A549 (cell line): ENCODE data around the gene CDC42BPG. TPM values are rescaled to one million over a fixed set of nuclear protein-coding genes. Genes with fewer than 3 reads are reported as not detected.
A peak's percentile ranks its signal among the peaks of the same experiment; 100 is the strongest.

ENCODE experiments used
- ATAC-seq, 2 experiments: fragments of 200-7000 bp in 1 of 2; fragments of >200 bp in 1 of 2; cut with Nextera tagmentation in 1 of 2; cut with Tn5 transposase in 1 of 2; 3 replicates each; pipeline versions ENCODE4 v1.8.0 to v1.9.1; 2018 to 2020; ENCODE audit warnings: mild to moderate bottlenecking in 1 of 2, moderate library complexity in 1 of 2
- CTCF ChIA-PET: fragments of 300-600 bp; sonication (Branson Sonifier 250); formaldehyde crosslinking; extraction: SDS; loops from one replicate; lab custom pipeline; 2021; ENCODE audit warnings: antibody characterized with exemption, inconsistent platforms; lab: Yijun Ruan, JAX
- POLR2A ChIA-PET: fragments of 350-600 bp; formaldehyde crosslinking; extraction: SDS; loops from one replicate; lab custom pipeline; 2021; ENCODE audit warnings: antibody characterized with exemption, inconsistent platforms; lab: Yijun Ruan, JAX
- DNase-seq, 2 experiments: peaks; one replicate each; pipeline versions ENCODE4 v3.0.0 to v3.0.0-alpha.2; 2011 to 2016; ENCODE audit warnings: low read depth in 1 of 2, low spot score in 1 of 2
- FAIRE-seq: peaks from 2 replicates; lab custom pipeline; 2011; peaks lifted over from hg19 to GRCh38; lab: Jason Lieb, UNC
- H3K27ac ChIP-seq, 2 experiments: fragments of >200 bp; sonication (Bioruptor Twin); formaldehyde crosslinking; 3 replicates each; pipeline ENCODE4 v1.5.1; 2016 to 2017
- H3K4me1 ChIP-seq: fragments of >200 bp; sonication (Bioruptor Twin); formaldehyde crosslinking; 3 replicates; pipeline ENCODE4 v1.6.1; 2016
- H3K4me2 ChIP-seq: fragments of >200 bp; sonication (Bioruptor Twin); formaldehyde crosslinking; 3 replicates; pipeline ENCODE4 v1.6.1; 2016
- H3K4me3 ChIP-seq: fragments of >200 bp; sonication (Bioruptor Twin); formaldehyde crosslinking; 3 replicates; pipeline ENCODE4 v1.5.1; 2016
- H3K9me3 ChIP-seq: fragments of >200 bp; sonication (Bioruptor Twin); formaldehyde crosslinking; 3 replicates; pipeline ENCODE4 v1.6.1; 2016
- BHLHE40 ChIP-seq: IDR thresholded peaks from 2 replicates; pipeline ENCODE4 v1.6.1; 2012; ENCODE audit warnings: low read depth, low read length, inconsistent platforms
- CHD2 ChIP-seq: fragments of 150-350 bp; IDR thresholded peaks from 2 replicates; pipeline ENCODE4 v1.6.1; 2014; ENCODE audit warnings: low read length; ENCODE audit not compliant: partially characterized antibody
- CTCF ChIP-seq: fragments of >200 bp; sonication (Bioruptor Twin); formaldehyde crosslinking; IDR thresholded peaks from 3 replicates; pipeline ENCODE4 v1.5.1; 2016
- EHF ChIP-seq: fragments of 250-450 bp; sonication (Bioruptor Pico); IDR thresholded peaks from 2 replicates; pipeline ENCODE4 v1.5.0; 2020; ENCODE audit warnings: mild to moderate bottlenecking
- EHMT2 ChIP-seq: fragments of 200-600 bp; sonication (generic); IDR thresholded peaks from 2 replicates; pipeline ENCODE4 v1.6.1; 2016; ENCODE audit warnings: antibody characterized with exemption, low read depth, mild to moderate bottlenecking, moderate library complexity
- ESRRA ChIP-seq: fragments of 150-350 bp; IDR thresholded peaks from 2 replicates; pipeline ENCODE4 v1.6.1; 2014; ENCODE audit warnings: mild to moderate bottlenecking, low read length, borderline replicate concordance
- GATA3 ChIP-seq: IDR thresholded peaks from 2 replicates; pipeline ENCODE4 v1.6.1; 2012; ENCODE audit warnings: borderline replicate concordance
- HDAC2 ChIP-seq: fragments of 200-600 bp; sonication (generic); IDR thresholded peaks from 2 replicates; pipeline ENCODE4 v1.6.1; 2016
- HMGXB4 ChIP-seq: fragments of 250-450 bp; sonication (Bioruptor Pico); IDR thresholded peaks from 2 replicates; pipeline ENCODE4 v1.5.0; 2021; ENCODE audit warnings: mild to moderate bottlenecking, moderate library complexity, borderline replicate concordance
- HOXA7 ChIP-seq: fragments of 250-450 bp; sonication (Bioruptor Pico); IDR thresholded peaks from 2 replicates; pipeline ENCODE4 v1.5.0; 2020; ENCODE audit warnings: mild to moderate bottlenecking, moderate library complexity
- MAZ ChIP-seq: fragments of 150-350 bp; IDR thresholded peaks from 2 replicates; pipeline ENCODE4 v1.6.1; 2014; ENCODE audit warnings: antibody characterized with exemption, low read depth, low read length, borderline replicate concordance
- POLR2AphosphoS2 ChIP-seq: conservative IDR thresholded peaks from 2 replicates; pipeline ENCODE4 v1.6.1; 2012; ENCODE audit warnings: low read length, improper control_type of control experiment, inconsistent platforms
- SMC3 ChIP-seq: fragments of >200 bp; sonication (Bioruptor Twin); formaldehyde crosslinking; IDR thresholded peaks from 3 replicates; pipeline ENCODE4 v1.6.1; 2018; ENCODE audit warnings: inconsistent platforms
- ZSCAN20 ChIP-seq: fragments of 250-450 bp; sonication (Bioruptor Pico); IDR thresholded peaks from 2 replicates; pipeline ENCODE4 v1.8.0; 2022; ENCODE audit warnings: mild to moderate bottlenecking, moderate library complexity
- WGBS: methylation state at CpG from one replicate; pipeline ENCODE4 v1.1.6; 2017; ENCODE audit errors: missing lambda C conversion rate; 5-methylcytosine and 5-hydroxymethylcytosine counted together
- polyA plus RNA-seq, 4 experiments: library from polyadenylated mRNA; depleted of rRNA in 3 of 4; stranded (reverse); fragments of >200 nt; fragmentation: RNase III in 1 of 4; extraction: RNeasy Plus Mini Kit Qiagen cat#74134 plus additional on column Dnase treatment in 1 of 4; gene quantifications; 2 replicates in 3 of 4; 3 replicates in 1 of 4; pipeline ENCODE4 v1.2.3, GENCODE V29; 2011 to 2017
- TF ChIP-seq, protein P1 (sequence below): fragments of >200 bp; sonication (Bioruptor Twin); formaldehyde crosslinking; IDR thresholded peaks from 3 replicates; pipeline ENCODE4 v1.6.1; 2016
- TF ChIP-seq, protein P2 (sequence below): fragments of 200-600 bp; sonication (generic); IDR thresholded peaks from 2 replicates; pipeline ENCODE4 v1.6.1; 2016; ENCODE audit warnings: antibody characterized with exemption, mild to moderate bottlenecking, moderate library complexity

Gene CDC42BPG
- polyA plus RNA-seq, 2 of the 4 experiments (the other 2 are of a cell fraction) = 0.35 to 1.0 TPM

DNA sequence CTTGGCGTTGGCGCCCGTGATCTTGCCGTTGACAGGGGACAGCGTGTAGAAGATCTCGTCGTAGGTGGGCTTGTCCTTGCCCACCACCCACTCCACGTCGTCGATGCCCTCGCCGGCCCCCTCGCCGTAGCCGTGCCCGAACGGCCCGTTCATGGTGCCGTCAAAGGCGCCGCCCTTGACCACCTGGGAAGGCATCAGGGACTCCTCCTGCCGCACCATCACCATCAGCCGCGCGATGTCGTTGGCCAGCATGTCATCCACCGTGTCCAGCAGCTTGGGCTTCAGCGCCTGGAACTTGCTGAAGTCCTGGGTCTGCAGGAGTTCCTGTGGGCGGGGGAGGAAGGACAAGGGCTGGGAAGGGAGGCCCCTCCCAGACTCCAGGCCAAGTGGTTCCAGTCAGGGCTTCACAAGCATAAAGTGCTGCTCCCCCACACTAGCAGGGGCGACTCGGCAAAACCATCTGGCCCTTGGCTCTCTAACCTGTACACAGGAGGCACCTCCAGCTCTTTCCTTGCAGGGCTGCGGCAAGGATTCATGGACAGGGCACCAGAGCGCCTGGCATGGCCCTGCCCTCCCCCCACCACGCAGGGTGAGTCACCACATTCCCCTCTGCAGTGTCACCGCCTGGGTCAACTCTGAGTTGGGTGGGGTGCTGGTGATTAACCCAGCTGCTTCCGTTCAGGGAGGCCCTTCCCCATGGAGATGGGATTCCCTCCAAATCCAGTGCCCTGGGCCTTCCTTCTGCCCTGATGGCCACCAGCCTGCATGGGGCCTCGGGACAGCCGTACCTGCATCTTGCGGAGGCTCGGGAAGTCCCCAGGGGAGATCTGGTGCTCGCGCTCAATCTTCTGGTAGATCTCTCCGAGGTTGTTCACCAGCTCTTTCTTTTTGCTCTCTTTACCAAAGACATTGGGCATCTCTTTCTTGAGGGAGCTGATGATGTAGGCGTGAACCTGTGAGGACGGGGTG, 10.4 kb upstream of the CDC42BPG start (continued):
- no peak for TF ChIP-seq HMGXB4 (CRISPR knock-in tag)

DNA sequence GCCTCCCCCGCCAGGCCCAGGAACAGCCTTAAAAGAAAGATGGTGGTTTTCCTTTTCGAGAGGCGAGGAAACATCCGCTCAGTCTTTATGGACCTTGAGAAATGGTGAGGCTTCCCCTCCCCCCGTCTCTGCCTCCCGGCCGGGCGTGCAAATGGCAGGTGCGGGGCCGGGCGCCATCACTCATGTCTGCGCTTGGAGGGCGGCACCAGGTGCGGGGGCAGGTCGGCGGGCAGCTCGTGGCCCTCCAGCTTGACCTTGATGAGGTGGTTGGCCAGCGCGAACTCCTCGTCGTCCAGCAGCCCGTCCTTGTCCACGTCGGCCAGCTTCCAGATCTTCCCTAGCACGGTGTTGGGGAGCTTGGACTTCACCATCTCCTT, 9.7 kb upstream of the CDC42BPG start:
- CTCF ChIA-PET = interaction anchor here (0.9 to 39.4 kb wide), 8 partner anchors 6 to 461 kb away, joined by 3 to 1607 read pairs (median 12); partner anchors contain the start of genes ARL2, CDC42BPG and EHD1
- Histone ChIP-seq H3K4me1 (peaks cover 84% of the 10 kb centered on the region), H3K9me3 (no peaks in the 10 kb centered on the region), H3K4me2 (peak overlapping the region; percentile 78), H3K4me3 (no peak overlapping the region; the same call in 2 of the 3 replicates), H3K27ac (peak overlapping the region; percentile 91 to 92)
- FAIRE-seq = no peak
- TF ChIP-seq BHLHE40 (no peak), SMC3 (no peak), POLR2AphosphoS2 (no peak), CTCF (no peak), HOXA7 (CRISPR knock-in tag) (no peak), MAZ (no peak), CHD2 (no peak)
- TF ChIP-seq, protein P1, sequence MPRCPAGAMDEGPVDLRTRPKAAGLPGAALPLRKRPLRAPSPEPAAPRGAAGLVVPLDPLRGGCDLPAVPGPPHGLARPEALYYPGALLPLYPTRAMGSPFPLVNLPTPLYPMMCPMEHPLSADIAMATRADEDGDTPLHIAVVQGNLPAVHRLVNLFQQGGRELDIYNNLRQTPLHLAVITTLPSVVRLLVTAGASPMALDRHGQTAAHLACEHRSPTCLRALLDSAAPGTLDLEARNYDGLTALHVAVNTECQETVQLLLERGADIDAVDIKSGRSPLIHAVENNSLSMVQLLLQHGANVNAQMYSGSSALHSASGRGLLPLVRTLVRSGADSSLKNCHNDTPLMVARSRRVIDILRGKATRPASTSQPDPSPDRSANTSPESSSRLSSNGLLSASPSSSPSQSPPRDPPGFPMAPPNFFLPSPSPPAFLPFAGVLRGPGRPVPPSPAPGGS = no peak
- TF ChIP-seq, protein P2, sequence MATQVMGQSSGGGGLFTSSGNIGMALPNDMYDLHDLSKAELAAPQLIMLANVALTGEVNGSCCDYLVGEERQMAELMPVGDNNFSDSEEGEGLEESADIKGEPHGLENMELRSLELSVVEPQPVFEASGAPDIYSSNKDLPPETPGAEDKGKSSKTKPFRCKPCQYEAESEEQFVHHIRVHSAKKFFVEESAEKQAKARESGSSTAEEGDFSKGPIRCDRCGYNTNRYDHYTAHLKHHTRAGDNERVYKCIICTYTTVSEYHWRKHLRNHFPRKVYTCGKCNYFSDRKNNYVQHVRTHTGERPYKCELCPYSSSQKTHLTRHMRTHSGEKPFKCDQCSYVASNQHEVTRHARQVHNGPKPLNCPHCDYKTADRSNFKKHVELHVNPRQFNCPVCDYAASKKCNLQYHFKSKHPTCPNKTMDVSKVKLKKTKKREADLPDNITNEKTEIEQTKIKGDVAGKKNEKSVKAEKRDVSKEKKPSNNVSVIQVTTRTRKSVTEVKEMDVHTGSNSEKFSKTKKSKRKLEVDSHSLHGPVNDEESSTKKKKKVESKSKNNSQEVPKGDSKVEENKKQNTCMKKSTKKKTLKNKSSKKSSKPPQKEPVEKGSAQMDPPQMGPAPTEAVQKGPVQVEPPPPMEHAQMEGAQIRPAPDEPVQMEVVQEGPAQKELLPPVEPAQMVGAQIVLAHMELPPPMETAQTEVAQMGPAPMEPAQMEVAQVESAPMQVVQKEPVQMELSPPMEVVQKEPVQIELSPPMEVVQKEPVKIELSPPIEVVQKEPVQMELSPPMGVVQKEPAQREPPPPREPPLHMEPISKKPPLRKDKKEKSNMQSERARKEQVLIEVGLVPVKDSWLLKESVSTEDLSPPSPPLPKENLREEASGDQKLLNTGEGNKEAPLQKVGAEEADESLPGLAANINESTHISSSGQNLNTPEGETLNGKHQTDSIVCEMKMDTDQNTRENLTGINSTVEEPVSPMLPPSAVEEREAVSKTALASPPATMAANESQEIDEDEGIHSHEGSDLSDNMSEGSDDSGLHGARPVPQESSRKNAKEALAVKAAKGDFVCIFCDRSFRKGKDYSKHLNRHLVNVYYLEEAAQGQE = no peak
- WGBS = 92% methylated on average over 18 of the region's 25 CpGs
- DNase-seq = no peak
- no peak for ATAC-seq
- POLR2A ChIA-PET = interaction anchor here (0.9 to 2.3 kb wide), 3 partner anchors 36 to 76 kb away, joined by 4 to 7 read pairs (median 4); partner anchors contain the start of genes PPP2R5B and SF1

GRCh38 chr11:64853709-64854108, 9.3 kb upstream of the CDC42BPG start:
- peak overlapping the region; percentile 78; the same call in 2 of the 3 replicates for H3K4me2 ChIP-seq
- ATAC-seq (no peak), FAIRE-seq (no peak), DNase-seq (no peak)
- ChIA-PET CTCF (interaction anchor here (0.5 to 39.4 kb wide), 10 partner anchors 6 to 461 kb away, joined by 3 to 1607 read pairs (median 4); partner anchors contain the start of genes ARL2, CDC42BPG and EHD1), POLR2A (interaction anchor here (1.1 to 2.3 kb wide), 2 partner anchors 26 to 75 kb away, joined by 3 to 7 read pairs; partner anchors contain the start of gene SF1)
- WGBS = 88% methylated on average over 27 of the region's 27 CpGs
- H3K4me3 ChIP-seq = no peak overlapping the region
- H3K27ac ChIP-seq = peak overlapping the region; percentile 91 to 92
- peaks cover 88% of the 10 kb centered on the region for H3K4me1 ChIP-seq
- no peaks in the 10 kb centered on the region for H3K9me3 ChIP-seq
- TF ChIP-seq HDAC2 = no peak
- no peak for TF ChIP-seq HOXA7 (CRISPR knock-in tag)
- TF ChIP-seq, protein P1 = no peak
- no peak for TF ChIP-seq EHMT2
- TF ChIP-seq POLR2AphosphoS2 = no peak
- no peak for TF ChIP-seq ESRRA
- no peak for TF ChIP-seq EHF
- no peak for TF ChIP-seq ZSCAN20 (CRISPR knock-in tag)
- TF ChIP-seq, protein P2 = no peak
- no peak for TF ChIP-seq GATA3
